Coronary artery (tissue), 2 donors: Measurements from ENCODE around the gene EDDM13.

ENCODE experiments used
- DNase-seq: peaks from one replicate; pipeline ENCODE4 v3.0.0-alpha.2; 2017; ENCODE audit warnings: low spot score
- H3K27ac ChIP-seq, 2 donors: fragments of 200-600 bp; sonication (generic); one replicate each; pipeline ENCODE4 v1.5.1; 2016 to 2019
- H3K4me3 ChIP-seq: fragments of 200-600 bp; sonication (generic); 2 replicates; pipeline ENCODE4 v1.5.1; 2016; ENCODE audit warnings: mild to moderate bottlenecking, moderate library complexity
- CTCF ChIP-seq: fragments of 200-600 bp; sonication (generic); IDR thresholded peaks from one replicate; pipeline ENCODE4 v1.5.1; 2019; ENCODE audit warnings: antibody characterized with exemption

Gene EDDM13

GRCh38 chr19:56295531-56296455 is 23.2 kb downstream of the EDDM13 start:
- DNase-seq: no peak
- Histone ChIP-seq H3K4me3 (no peak overlapping the region), H3K27ac (no peak overlapping the region)
- TF ChIP-seq CTCF: no peak

DNA sequence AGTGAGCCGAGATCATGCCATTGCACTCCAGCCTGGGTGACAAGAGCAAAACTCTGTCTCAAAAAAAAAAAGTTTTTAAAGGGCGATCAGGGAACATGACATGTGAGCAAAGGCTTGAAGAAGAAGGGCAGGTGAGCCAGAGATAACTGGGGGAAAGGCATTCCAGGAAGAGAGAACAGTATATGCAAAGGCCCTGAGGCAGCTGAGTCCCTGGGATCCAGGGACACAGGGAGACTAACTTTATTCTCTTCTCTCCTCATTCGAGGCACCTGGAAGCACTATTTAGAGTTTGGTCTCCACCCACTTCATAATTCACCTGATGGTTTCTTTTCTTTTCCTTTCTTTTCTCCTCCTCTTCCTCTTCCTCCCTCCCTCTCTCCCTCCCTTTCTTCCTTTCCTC is 24.5 kb downstream of the EDDM13 start:
- no peak for DNase-seq
- no peak for TF ChIP-seq CTCF
- H3K27ac ChIP-seq: no peak overlapping the region
- H3K4me3 ChIP-seq: no peak overlapping the region

DNA sequence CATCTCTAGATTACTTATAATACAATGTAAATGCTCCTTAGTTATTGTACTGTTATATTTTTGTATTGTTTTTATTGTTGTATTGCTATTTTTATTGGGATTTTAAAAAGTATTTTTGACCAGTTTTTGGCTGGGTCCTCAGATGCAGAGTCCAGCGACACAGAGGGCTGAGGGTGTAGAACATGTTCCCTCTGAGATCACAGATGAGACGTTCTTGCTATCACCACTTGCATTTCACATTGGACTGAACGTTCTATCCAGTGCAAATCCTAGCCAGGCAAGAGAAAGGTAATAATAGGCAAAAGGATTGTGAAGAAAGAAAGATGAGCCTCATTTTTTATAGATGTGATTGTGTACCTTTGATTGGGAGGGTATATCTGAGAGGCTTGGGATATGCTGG is 27.1 kb downstream of the EDDM13 start:
- no peak for TF ChIP-seq CTCF
- DNase-seq: no peak
- Histone ChIP-seq H3K4me3 (no peak overlapping the region), H3K27ac (no peak overlapping the region)

DNA sequence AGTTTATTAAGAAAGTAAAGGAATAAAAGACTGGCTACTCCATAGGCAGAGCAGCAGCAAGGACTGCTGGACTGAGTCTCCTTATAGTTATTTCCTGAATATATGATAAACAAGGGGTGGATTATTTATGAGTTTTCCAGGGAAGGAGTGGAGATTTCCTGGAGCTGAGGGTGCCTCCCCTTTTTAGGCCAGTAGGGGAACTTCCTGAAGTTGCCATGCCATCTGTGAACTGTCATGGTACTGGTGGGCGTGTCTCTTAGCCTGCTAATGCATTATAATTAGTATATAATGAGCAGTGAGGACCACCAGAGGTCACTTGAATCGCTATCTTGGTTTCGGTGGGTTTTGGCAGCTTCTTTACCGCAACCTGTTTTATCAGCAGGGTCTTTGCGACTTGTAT is 28.6 kb downstream of the EDDM13 start:
- DNase-seq: no peak
- no peak overlapping the region for H3K27ac ChIP-seq
- no peak overlapping the region for H3K4me3 ChIP-seq
- TF ChIP-seq CTCF: no peak

GRCh38 chr19:56301886-56302620 is 29.5 kb downstream of the EDDM13 start:
- DNase-seq: no peak
- Histone ChIP-seq H3K4me3 (no peak overlapping the region), H3K27ac (no peak overlapping the region)
- no peak for TF ChIP-seq CTCF

GRCh38 chr19:56304243-56304642 is 31.7 kb downstream of the EDDM13 start:
- no peak for DNase-seq
- no peak overlapping the region for H3K27ac ChIP-seq
- TF ChIP-seq CTCF: no peak
- H3K4me3 ChIP-seq: no peak overlapping the region
